ENCODE results near the gene DSC1. TPM values are rescaled to one million over a fixed set of nuclear protein-coding genes. Genes with fewer than 3 reads are reported as not detected.

The DSC1 gene
- total and polyA plus RNA-seq, 2 of the 8 experiments (the other 6 are each of a cell fraction or from before 2014, with no cell fraction given): 0.02 TPM; not detected in 1

DNA sequence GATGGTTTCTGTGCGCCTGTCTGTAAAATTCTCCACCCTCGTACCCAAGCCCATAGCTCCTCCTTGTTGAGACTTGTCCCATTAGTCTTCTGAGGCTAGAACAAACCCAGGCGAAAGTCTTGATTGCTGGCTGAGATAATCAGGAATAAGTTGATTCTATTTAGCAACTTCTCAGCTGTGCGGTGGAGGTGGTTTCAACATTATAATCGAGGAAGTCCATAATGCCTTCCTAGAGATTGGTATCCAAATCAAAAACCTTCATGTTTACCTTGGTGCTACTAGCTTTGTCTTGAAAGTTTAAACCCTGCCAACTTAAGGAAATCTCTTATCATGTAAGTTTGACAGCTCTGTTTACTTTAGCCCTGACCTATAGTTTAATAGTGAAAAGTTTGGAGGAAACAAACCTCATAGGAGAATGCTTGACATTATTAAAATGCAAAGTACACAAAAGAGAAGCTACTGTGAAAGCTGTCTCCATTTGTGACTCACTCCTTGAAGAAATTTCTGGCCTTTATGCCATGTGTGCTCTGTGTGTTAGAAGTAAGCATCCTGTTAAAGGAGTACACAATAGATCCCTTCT lies 36.6 kb upstream of the DSC1 start:
- CTCF ChIA-PET (ENCODE audit: partially characterized antibody): interaction anchor here (0.8 to 1.9 kb wide), 4 partner anchors 8 to 79 kb away, joined by 3 to 4 read pairs (median 3); no protein-coding TSS in a partner anchor
- POLR2A ChIA-PET (ENCODE audit: partially characterized antibody): no interaction called here
- no peak for TF ChIP-seq EGR1 (IDR thresholded peaks at IDR 0.05; ENCODE audit: borderline replicate concordance, low read depth, low read length)
- no peak for TF ChIP-seq POLR2A (IDR thresholded peaks at IDR 0.05; ENCODE audit: control extremely low read depth in 1 of 2, low read depth in 2 of 2, low read length in 2 of 2)
- no peak for TF ChIP-seq ASH2L (IDR thresholded peaks at IDR 0.05; ENCODE audit: low read length)
- TF ChIP-seq PHF8 (conservative IDR thresholded peaks at IDR 0.05; ENCODE audit: low read depth, low read length): no peak
- TF ChIP-seq, protein P1, sequence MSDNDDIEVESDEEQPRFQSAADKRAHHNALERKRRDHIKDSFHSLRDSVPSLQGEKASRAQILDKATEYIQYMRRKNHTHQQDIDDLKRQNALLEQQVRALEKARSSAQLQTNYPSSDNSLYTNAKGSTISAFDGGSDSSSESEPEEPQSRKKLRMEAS (IDR thresholded peaks at IDR 0.05): no peak

More for the DNA sequence above, 36.6 kb upstream of the DSC1 start:
- no peaks in the 10 kb centered on the region for H3K36me3 ChIP-seq (ENCODE audit: control insufficient read depth in 2 of 4, insufficient read depth in 4 of 4, low read length in 3 of 4)
- no peak overlapping the region for H4K8ac ChIP-seq (ENCODE audit: extremely low read depth, insufficient read depth, low read length)
- H3K56ac ChIP-seq (replicated peaks; ENCODE audit: insufficient read length, low read depth, low read length): no peak overlapping the region
- H4K5ac ChIP-seq (ENCODE audit: insufficient read length, low read depth, low read length): no peak overlapping the region
- H3K4ac ChIP-seq (replicated peaks; ENCODE audit: insufficient read length, low read depth, low read length): no peak overlapping the region
- no peaks in the 10 kb centered on the region for H3K23me2 ChIP-seq (ENCODE audit: low read depth, low read length)
- H3K4me3 ChIP-seq (ENCODE audit: extremely low read depth in 1 of 4, insufficient read depth in 2 of 4, low read depth in 3 of 4, low read length in 4 of 4): no peak overlapping the region
- no peaks in the 10 kb centered on the region for H3K79me1 ChIP-seq (ENCODE audit: low read depth, low read length)
- H2BK15ac ChIP-seq (ENCODE audit: low read length): no peak overlapping the region
- H2BK120ac ChIP-seq (replicated peaks; ENCODE audit: low read depth, low read length): no peak overlapping the region
- no peaks in the 10 kb centered on the region for H3K27me3 ChIP-seq (replicated peaks in 1 of 4; ENCODE audit: control insufficient read depth in 3 of 4, extremely low read depth in 1 of 4, insufficient read depth in 3 of 4, low read length in 3 of 4)
- peaks cover 0 to 3% (median 0%) of the 10 kb centered on the region in 4 experiments; a peak in 2 of 7 replicates for H3K4me1 ChIP-seq (replicated peaks in 1 of 4; ENCODE audit: control insufficient read depth in 3 of 4, insufficient read depth in 4 of 4, low read length in 3 of 4)
- H3K23ac ChIP-seq (ENCODE audit: insufficient read length): no peak overlapping the region
- no peak overlapping the region for H2AK5ac ChIP-seq (ENCODE audit: low read depth, low read length)
- no peaks in the 10 kb centered on the region for H4K20me1 ChIP-seq (replicated peaks in 1 of 2; ENCODE audit: control insufficient read depth in 1 of 2, insufficient read depth in 2 of 2, low read length in 2 of 2)
- no peak overlapping the region for H2BK5ac ChIP-seq (ENCODE audit: low read depth, low read length)
- FAIRE-seq: no peak
- H2BK20ac ChIP-seq (ENCODE audit: low read length): no peak overlapping the region
- H3K14ac ChIP-seq (ENCODE audit: insufficient read length): no peak overlapping the region
- no peaks in the 10 kb centered on the region for H3K79me2 ChIP-seq (ENCODE audit: control insufficient read depth in 1 of 2, insufficient read depth in 2 of 2, low read length in 2 of 2)
- WGBS, 2 experiments (ENCODE audit: extremely low coverage in 1 of 2, insufficient coverage in 1 of 2, insufficient read length in 1 of 2, insufficient replicate concordance in 2 of 2, low coverage in 1 of 2, low lambda C conversion rate in 2 of 2, missing lambda C conversion rate in 1 of 2): 90% methylated on average over 5 of the region's 5 CpGs; no CpG with 5 or more reads in 1 of the 2 experiments
- no peak overlapping the region for H3K18ac ChIP-seq (ENCODE audit: extremely low read depth, low read length)
- no peak overlapping the region for H4K91ac ChIP-seq (replicated peaks; ENCODE audit: insufficient read length, low read length)
- no peak overlapping the region for H2BK12ac ChIP-seq (ENCODE audit: low read depth, low read length)
- no peaks in the 10 kb centered on the region for H3K9me3 ChIP-seq (ENCODE audit: insufficient read depth in 2 of 2, low read depth in 1 of 2, low read length in 1 of 2)
- H3K9ac ChIP-seq (replicated peaks in 1 of 4; ENCODE audit: extremely low read depth in 1 of 4, low read depth in 3 of 4, low read length in 3 of 4): no peak overlapping the region
- H3K4me2 ChIP-seq (ENCODE audit: insufficient read depth in 1 of 2, low read depth in 2 of 2, low read length in 2 of 2): no peak overlapping the region
- H3K27ac ChIP-seq (ENCODE audit: low read depth, low read length): no peak overlapping the region
- no peak for DNase-seq (ENCODE audit: low read depth in 1 of 2, low spot score in 2 of 2)
- H2AFZ ChIP-seq (ENCODE audit: low read length): 0 out of 2 replicates have a peak overlapping the region, but pooled peaks have one; percentile 3
